Ovary (tissue), 3 donors: ENCODE data around the gene OR51F2.

Experiments
- POLR2A ChIP-seq: fragments of 450-650 bp; IDR thresholded peaks from one replicate; pipeline ENCODE4 v1.6.1; 2017; ENCODE audit warnings: antibody characterized with exemption, mild to moderate bottlenecking, moderate library complexity
- TF ChIP-seq, protein P1 (sequence below), 3 donors: fragments of 450-650 bp in 2 of 3; fragments of 200-600 bp in 1 of 3; IDR thresholded peaks; one replicate each; pipeline versions ENCODE4 v1.5.1 to v1.8.0; 2016 to 2022; ENCODE audit warnings: antibody characterized with exemption in 3 of 3, mild to moderate bottlenecking in 1 of 3
- donor health status: DM: no; HTN: no; CAD: no.

DNA sequence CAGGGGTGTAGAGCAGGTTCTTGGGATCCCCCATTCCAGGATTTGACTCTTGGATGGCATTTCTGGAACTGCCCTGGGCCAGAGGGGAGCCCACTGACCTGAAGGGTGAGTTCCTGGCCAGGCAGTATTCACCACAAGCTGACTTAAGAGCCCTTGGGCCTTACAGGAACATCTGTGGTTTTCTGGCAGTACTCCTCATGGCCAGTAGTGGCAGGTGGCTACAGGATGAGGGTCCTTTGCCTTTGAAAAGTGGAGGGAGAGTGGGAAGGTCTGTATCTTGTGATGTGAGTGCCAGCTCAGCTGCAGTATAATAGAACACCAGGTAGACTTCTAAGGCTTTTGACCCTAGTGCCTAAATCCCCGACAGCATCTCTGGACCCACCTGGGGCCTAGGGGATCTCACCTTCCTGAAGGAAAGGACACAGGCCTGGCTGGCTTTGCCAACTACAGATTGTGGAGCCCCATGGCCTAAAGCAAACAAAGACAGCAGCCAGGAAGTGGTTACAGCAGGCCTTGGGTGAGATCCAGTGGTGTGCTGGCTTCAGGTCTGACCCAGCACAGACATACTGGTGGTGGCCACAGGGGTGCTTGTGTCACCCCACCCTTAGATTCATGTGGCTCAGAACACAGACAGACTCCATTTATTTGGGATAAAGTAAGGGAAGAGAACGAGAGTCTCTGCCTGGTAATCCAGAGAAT lies 18.9 kb downstream of the OR51F2 start:
- TF ChIP-seq, protein P1, sequence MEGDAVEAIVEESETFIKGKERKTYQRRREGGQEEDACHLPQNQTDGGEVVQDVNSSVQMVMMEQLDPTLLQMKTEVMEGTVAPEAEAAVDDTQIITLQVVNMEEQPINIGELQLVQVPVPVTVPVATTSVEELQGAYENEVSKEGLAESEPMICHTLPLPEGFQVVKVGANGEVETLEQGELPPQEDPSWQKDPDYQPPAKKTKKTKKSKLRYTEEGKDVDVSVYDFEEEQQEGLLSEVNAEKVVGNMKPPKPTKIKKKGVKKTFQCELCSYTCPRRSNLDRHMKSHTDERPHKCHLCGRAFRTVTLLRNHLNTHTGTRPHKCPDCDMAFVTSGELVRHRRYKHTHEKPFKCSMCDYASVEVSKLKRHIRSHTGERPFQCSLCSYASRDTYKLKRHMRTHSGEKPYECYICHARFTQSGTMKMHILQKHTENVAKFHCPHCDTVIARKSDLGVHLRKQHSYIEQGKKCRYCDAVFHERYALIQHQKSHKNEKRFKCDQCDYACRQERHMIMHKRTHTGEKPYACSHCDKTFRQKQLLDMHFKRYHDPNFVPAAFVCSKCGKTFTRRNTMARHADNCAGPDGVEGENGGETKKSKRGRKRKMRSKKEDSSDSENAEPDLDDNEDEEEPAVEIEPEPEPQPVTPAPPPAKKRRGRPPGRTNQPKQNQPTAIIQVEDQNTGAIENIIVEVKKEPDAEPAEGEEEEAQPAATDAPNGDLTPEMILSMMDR (IDR thresholded peaks at IDR 0.05): no peak
- no peak for TF ChIP-seq POLR2A
